ENCODE results near the gene SSUH2.

- TF ChIP-seq CTCF (conservative IDR thresholded peaks at IDR 0.05) (no peak), ZFX (IDR thresholded peaks at IDR 0.05) (no peak)
Measured at GRCh38 chr3:8619548-8619947, 25.1 kb downstream of the SSUH2 start.

All from C4-2B (cell line).